WTC11 (cell line): ENCODE data around the gene UBE2M. TPM values are rescaled to one million over a fixed set of nuclear protein-coding genes. Genes with fewer than 3 reads are reported as not detected.

ENCODE experiments used
- AFF4 ChIP-seq: sonication (generic); formaldehyde crosslinking; IDR thresholded peaks from 2 replicates; pipeline ENCODE4 v1.8.1; 2023; ENCODE audit warnings: mild to moderate bottlenecking, missing genetic modification reagents, borderline replicate concordance
- ATF6 ChIP-seq: sonication (generic); formaldehyde crosslinking; IDR thresholded peaks from 2 replicates; pipeline ENCODE4 v1.8.1; 2023; ENCODE audit warnings: mild to moderate bottlenecking, missing genetic modification reagents
- CTCF ChIP-seq: fragments of 200-600 bp; IDR thresholded peaks from 2 replicates; pipeline ENCODE4 v1.8.0; 2022; ENCODE audit warnings: antibody characterized with exemption
- ETV6 ChIP-seq: sonication (generic); formaldehyde crosslinking; IDR thresholded peaks from 2 replicates; pipeline ENCODE4 v1.8.1; 2022; ENCODE audit warnings: mild to moderate bottlenecking, missing genetic modification reagents
- FOXP4 ChIP-seq: sonication (generic); formaldehyde crosslinking; IDR thresholded peaks from 2 replicates; pipeline ENCODE4 v1.8.0; 2022; ENCODE audit warnings: mild to moderate bottlenecking, missing genetic modification reagents
- GTF2I ChIP-seq: fragments of 250-450 bp; sonication (Bioruptor Pico); conservative IDR thresholded peaks from 2 replicates; pipeline ENCODE4 v1.4.0; 2021; ENCODE audit warnings: mild to moderate bottlenecking
- HMGA2 ChIP-seq: fragments of 250-450 bp; sonication (Bioruptor Pico); IDR thresholded peaks from 2 replicates; pipeline ENCODE4 v1.4.0; 2021; ENCODE audit warnings: mild to moderate bottlenecking, moderate library complexity
- MAX ChIP-seq: sonication (generic); formaldehyde crosslinking; IDR thresholded peaks from 2 replicates; pipeline ENCODE4 v1.8.0; 2022; ENCODE audit warnings: mild to moderate bottlenecking, missing genetic modification reagents
- MLX ChIP-seq: sonication (generic); formaldehyde crosslinking; IDR thresholded peaks from 2 replicates; pipeline ENCODE4 v1.8.1; 2023; ENCODE audit warnings: mild to moderate bottlenecking, missing genetic modification reagents, moderate library complexity
- NFATC4 ChIP-seq: fragments of 250-450 bp; sonication (Bioruptor Pico); IDR thresholded peaks from 2 replicates; pipeline ENCODE4 v1.9.0; 2021; ENCODE audit warnings: mild to moderate bottlenecking
- SOX15 ChIP-seq: fragments of 250-450 bp; sonication (Bioruptor Pico); IDR thresholded peaks from 2 replicates; pipeline ENCODE4 v1.9.0; 2021; ENCODE audit warnings: mild to moderate bottlenecking
- TCF7 ChIP-seq: sonication (generic); formaldehyde crosslinking; IDR thresholded peaks from 2 replicates; pipeline ENCODE4 v1.8.0; 2022; ENCODE audit warnings: mild to moderate bottlenecking, low read depth, missing genetic modification reagents, moderate library complexity
- TP53 ChIP-seq: sonication (generic); formaldehyde crosslinking; IDR thresholded peaks from 2 replicates; pipeline ENCODE4 v1.8.1; 2023; ENCODE audit warnings: mild to moderate bottlenecking, missing genetic modification reagents
- ZBTB21 ChIP-seq: sonication (generic); formaldehyde crosslinking; IDR thresholded peaks from 2 replicates; pipeline ENCODE4 v1.8.1; 2023; ENCODE audit warnings: mild to moderate bottlenecking, missing genetic modification reagents, borderline replicate concordance
- ZMAT4 ChIP-seq: fragments of 250-450 bp; sonication (Bioruptor Pico); IDR thresholded peaks from 2 replicates; pipeline ENCODE4 v1.9.0; 2021; ENCODE audit warnings: mild to moderate bottlenecking
- ZNF138 ChIP-seq: sonication (generic); formaldehyde crosslinking; conservative IDR thresholded peaks from 2 replicates; pipeline ENCODE4 v1.8.1; 2022; ENCODE audit warnings: mild to moderate bottlenecking, moderate library complexity, missing genetic modification reagents
- ZNF281 ChIP-seq: sonication (generic); formaldehyde crosslinking; IDR thresholded peaks from 2 replicates; pipeline ENCODE4 v1.8.0; 2023; ENCODE audit warnings: mild to moderate bottlenecking, missing genetic modification reagents
- ZNF532 ChIP-seq: fragments of 250-450 bp; sonication (Bioruptor Pico); IDR thresholded peaks from 2 replicates; pipeline ENCODE4 v1.9.0; 2021; ENCODE audit warnings: mild to moderate bottlenecking, borderline replicate concordance
- ZNF671 ChIP-seq: fragments of 250-450 bp; sonication (Bioruptor Pico); IDR thresholded peaks from 2 replicates; pipeline ENCODE4 v1.8.0; 2021; ENCODE audit warnings: mild to moderate bottlenecking
- total RNA-seq: library from RNA; stranded (reverse); gene quantifications from 3 replicates; pipeline ENCODE4 v1.2.3, GENCODE V29; 2021

The UBE2M gene
- total RNA-seq, 1 experiment from 2014 or later: 105 TPM

GRCh38 chr19:58538257-58539168 is 19.9 kb downstream of the UBE2M start (continued):
- TF ChIP-seq ZMAT4 (CRISPR knock-in tag) (no peak), MLX (CRISPR knock-in tag) (no peak), FOXP4 (CRISPR knock-in tag) (peak; percentile 87; the same call in 1 of the 2 replicates), NFATC4 (CRISPR knock-in tag) (no peak), ZNF671 (no peak), TP53 (peak; percentile 96), ZNF281 (peak; percentile 86), ETV6 (peak; percentile 90), ATF6 (CRISPR knock-in tag) (no peak), ZNF138 (CRISPR knock-in tag) (no peak; the same call in 1 of the 2 replicates), ZNF532 (no peak), ZBTB21 (CRISPR knock-in tag) (peak; percentile 64; the same call in 1 of the 2 replicates), HMGA2 (CRISPR knock-in tag) (no peak), GTF2I (CRISPR knock-in tag) (no peak), TCF7 (CRISPR knock-in tag) (no peak), CTCF (no peak), SOX15 (CRISPR knock-in tag) (no peak), MAX (peak; percentile 99), AFF4 (CRISPR knock-in tag) (peak; percentile 83; the same call in 1 of the 2 replicates)
